HG03045 (cell line): ENCODE data around the gene PHGDH.

Experiments used
- ATAC-seq: cut with Tn5 transposase; IDR thresholded peaks from one replicate; pipeline ENCODE4 v1.9.1; 2021; ENCODE audit warnings: mild to moderate bottlenecking, moderate library complexity; ENCODE audit not compliant: unreplicated experiment

The PHGDH gene

GRCh38 chr1:119729044-119729443 is 17.3 kb downstream of the PHGDH start:
- no peak for ATAC-seq

GRCh38 chr1:119731060-119731459 is 19.3 kb downstream of the PHGDH start:
- ATAC-seq, result no peak

GRCh38 chr1:119731741-119732430 is 20.2 kb downstream of the PHGDH start:
- no peak for ATAC-seq

- ATAC-seq, result no peak
Observed at GRCh38 chr1:119732465-119733168, 20.9 kb downstream of the PHGDH start.

- ATAC-seq, result no peak
Observed at GRCh38 chr1:119733754-119734153, 22.0 kb downstream of the PHGDH start.

- no peak for ATAC-seq
Observed at GRCh38 chr1:119735217-119735616, 23.5 kb downstream of the PHGDH start.

- no peak for ATAC-seq
Observed at GRCh38 chr1:119736649-119737039, 24.9 kb downstream of the PHGDH start.

- ATAC-seq, result no peak
Observed at GRCh38 chr1:119737040-119737682, 25.4 kb downstream of the PHGDH start.

GRCh38 chr1:119738100-119738720 is 26.5 kb downstream of the PHGDH start:
- ATAC-seq, result no peak

GRCh38 chr1:119739150-119739549 is 27.4 kb downstream of the PHGDH start:
- no peak for ATAC-seq

GRCh38 chr1:119740261-119740660 is 28.5 kb downstream of the PHGDH start:
- ATAC-seq, result no peak

- ATAC-seq, result no peak
Observed at GRCh38 chr1:119740896-119741780, 29.4 kb downstream of the PHGDH start.

- no peak for ATAC-seq
Observed at GRCh38 chr1:119742202-119742601, 30.5 kb downstream of the PHGDH start.

GRCh38 chr1:119742677-119743076 is 30.9 kb downstream of the PHGDH start:
- no peak for ATAC-seq

- ATAC-seq, result no peak
Observed at GRCh38 chr1:119743308-119743707, 31.6 kb downstream of the PHGDH start.

- no peak for ATAC-seq
Observed at GRCh38 chr1:119743776-119744597, 32.3 kb downstream of the PHGDH start.

- ATAC-seq, result no peak
Observed at GRCh38 chr1:119744598-119744942, 32.8 kb downstream of the PHGDH start.

- no peak for ATAC-seq
Observed at GRCh38 chr1:119745034-119745433, 33.3 kb downstream of the PHGDH start.

GRCh38 chr1:119747451-119747850 is 35.7 kb downstream of the PHGDH start:
- no peak for ATAC-seq

GRCh38 chr1:119748040-119748439 is 36.3 kb downstream of the PHGDH start:
- no peak for ATAC-seq
